ENCODE measurements around the gene ADH1A.

GRCh38 chr4:99248714-99249113 lies 42.1 kb downstream of the ADH1A start:
- TF ChIP-seq CTCF (IDR thresholded peaks at IDR 0.05) (no peak), POLR2A (IDR thresholded peaks at IDR 0.05) (no peak), EP300 (IDR thresholded peaks at IDR 0.05) (no peak), POLR2AphosphoS5 (IDR thresholded peaks at IDR 0.05) (no peak)
